OCI-LY7 (cell line): Measurements from ENCODE around the gene USP21. TPM values are rescaled to one million over a fixed set of nuclear protein-coding genes. Genes with fewer than 3 reads are reported as not detected.

Source experiments
- BruUV-seq: library from RNA; stranded (reverse); fragments of 400-500 nt; replicated peaks from 2 replicates; lab custom pipeline; 2021; lab: Mats Ljungman, UMichigan
- CTCF ChIA-PET: fragments of 300-600 bp; sonication (Branson Sonifier 250); formaldehyde crosslinking; loops from one replicate; lab custom pipeline; 2022; ENCODE audit warnings: antibody characterized with exemption; ENCODE audit not compliant: unreplicated experiment; lab: Charles Lee
- POLR2A ChIA-PET: fragments of 300-600 bp; sonication (Branson Sonifier 250); formaldehyde crosslinking; loops from one replicate; lab custom pipeline; 2022; ENCODE audit warnings: antibody characterized with exemption; lab: Charles Lee
- DNase-seq: peaks from one replicate; pipeline ENCODE4 v3.0.0-alpha.2; 2015; ENCODE audit warnings: low spot score
- H2AFZ ChIP-seq: fragments of 200-600 bp; sonication (generic), shearing (Covaris generic); 2 replicates; pipeline ENCODE4 v1.6.1; 2014; ENCODE audit warnings: mild to moderate bottlenecking, antibody characterized with exemption, low read length, moderate library complexity
- H3K27ac ChIP-seq: fragments of 200-600 bp; sonication (generic); 2 replicates; pipeline ENCODE4 v1.5.1; 2014; ENCODE audit warnings: mixed run types, low read depth, mild to moderate bottlenecking, moderate library complexity, low read length, inconsistent platforms; ENCODE audit not compliant: poor library complexity, severe bottlenecking
- H3K36me3 ChIP-seq: fragments of 200-600 bp; sonication (generic); 2 replicates; pipeline ENCODE4 v1.6.1; 2014; ENCODE audit warnings: mild to moderate bottlenecking, antibody characterized with exemption, low read length, moderate library complexity, mixed read lengths; ENCODE audit not compliant: insufficient read depth
- H3K4me1 ChIP-seq: fragments of 200-600 bp; sonication (generic); 2 replicates; pipeline ENCODE4 v1.5.1; 2014; ENCODE audit warnings: mild to moderate bottlenecking, low read length; ENCODE audit not compliant: insufficient read depth, poor library complexity, severe bottlenecking
- H3K4me2 ChIP-seq: fragments of 200-600 bp; sonication (generic); 2 replicates; pipeline ENCODE4 v1.6.1; 2014; ENCODE audit warnings: mild to moderate bottlenecking, low read length
- H3K4me3 ChIP-seq: fragments of 200-600 bp; sonication (generic); 2 replicates; pipeline ENCODE4 v1.5.1; 2014; ENCODE audit warnings: mild to moderate bottlenecking, low read depth, low read length; ENCODE audit not compliant: poor library complexity, severe bottlenecking
- H3K79me2 ChIP-seq: fragments of 200-600 bp; sonication (generic); 2 replicates; pipeline ENCODE4 v1.6.1; 2016; ENCODE audit warnings: low read depth, mild to moderate bottlenecking, low read length, moderate library complexity, mixed read lengths; ENCODE audit not compliant: insufficient read depth
- H3K9me2 ChIP-seq: fragments of 200-600 bp; sonication (generic); 2 replicates; pipeline ENCODE4 v1.6.1; 2016; ENCODE audit warnings: mild to moderate bottlenecking, low read length, mixed read lengths; ENCODE audit not compliant: insufficient read depth
- H3K9me3 ChIP-seq: fragments of 200-600 bp; sonication (generic); 2 replicates; pipeline ENCODE4 v1.6.1; 2014; ENCODE audit warnings: mild to moderate bottlenecking, mixed run types, low read length, mixed read lengths
- H4K20me1 ChIP-seq: fragments of 200-600 bp; sonication (generic); 2 replicates; pipeline ENCODE4 v1.6.1; 2014; ENCODE audit warnings: mild to moderate bottlenecking, antibody characterized with exemption, low read length, moderate library complexity, mixed read lengths; ENCODE audit not compliant: insufficient read depth
- CTCF ChIP-seq: fragments of 200-600 bp; sonication (generic); conservative IDR thresholded peaks from 2 replicates; pipeline ENCODE4 v1.5.1; 2014; ENCODE audit warnings: mild to moderate bottlenecking, antibody characterized with exemption, low read length, moderate library complexity, mixed read lengths
- EZH2phosphoT487 ChIP-seq: fragments of 200-600 bp; sonication (generic); IDR thresholded peaks from 2 replicates; pipeline ENCODE4 v1.6.1; 2018; ENCODE audit warnings: low read depth, borderline replicate concordance, mild to moderate bottlenecking, mixed run types, antibody characterized with exemption, low read length, moderate library complexity, mixed read lengths
- intact Hi-C: fragments of 100-400 bp; cut with micrococcal nuclease; formaldehyde crosslinking; loops from one replicate; pipeline ENCODE4 v1.10.0; 2022; ENCODE audit not compliant: unreplicated experiment
- total RNA-seq, 2 experiments: library from RNA; depleted of rRNA in 1 of 2; stranded (reverse); fragments of >200 nt in 1 of 2; shearing (Covaris generic) in 1 of 2; gene quantifications; 2 replicates each; pipeline ENCODE4 v1.2.3, GENCODE V29; 2014 to 2022

USP21 gene
- total RNA-seq, 2 experiments from 2014 or later, result 18.4 to 29.5 TPM

- no peak for TF ChIP-seq EZH2phosphoT487
- TF ChIP-seq CTCF, result peak; percentile 55; the same call in 1 of the 2 replicates
- BruUV-seq, result no TSS peak
- H4K20me1 ChIP-seq, result no peaks in the 10 kb centered on the region
- H3K9me3 ChIP-seq, result no peaks in the 10 kb centered on the region
- no peak overlapping the region for H3K27ac ChIP-seq
- no peaks in the 10 kb centered on the region for H3K9me2 ChIP-seq
- no peak overlapping the region for H3K4me3 ChIP-seq
- H3K4me1 ChIP-seq, result peaks cover 20% of the 10 kb centered on the region
- peaks cover under 1% of the 10 kb centered on the region; the same call in 1 of the 2 replicates for H3K79me2 ChIP-seq
- DNase-seq, result no peak
- H3K36me3 ChIP-seq, result peaks cover 60% of the 10 kb centered on the region
- intact Hi-C loops, result no loop called here
- H2AFZ ChIP-seq, result no peak overlapping the region
- ChIA-PET POLR2A (interaction anchor here (0.6 to 1.2 kb wide), 4 partner anchors 24 to 214 kb away, joined by 3 to 4 read pairs (median 3); no protein-coding TSS in a partner anchor), CTCF (no interaction called here)
- no peak overlapping the region for H3K4me2 ChIP-seq
These were observed 11.9 kb downstream of the USP21 start for GRCh38 chr1:161171191-161171590.

- Histone ChIP-seq H3K9me2 (no peaks in the 10 kb centered on the region), H3K79me2 (peaks cover 6% of the 10 kb centered on the region; the same call in 1 of the 2 replicates), H3K4me3 (no peak overlapping the region), H3K9me3 (no peaks in the 10 kb centered on the region), H4K20me1 (no peaks in the 10 kb centered on the region), H2AFZ (no peak overlapping the region), H3K36me3 (peaks cover 60% of the 10 kb centered on the region), H3K27ac (no peak overlapping the region), H3K4me2 (no peak overlapping the region), H3K4me1 (peaks cover 23% of the 10 kb centered on the region)
- CTCF ChIA-PET, result no interaction called here
- DNase-seq, result no peak
- intact Hi-C loops, result no loop called here
- TF ChIP-seq CTCF, result no peak
- POLR2A ChIA-PET, result interaction anchor here (0.6 to 1.2 kb wide), 3 partner anchors 24 to 214 kb away, joined by 3 to 4 read pairs (median 3); no protein-coding TSS in a partner anchor
- no TSS peak for BruUV-seq
These were observed 12.4 kb downstream of the USP21 start for GRCh38 chr1:161171696-161172095.

- intact Hi-C loops, result no loop called here
- H3K36me3 ChIP-seq, result peaks cover 60% of the 10 kb centered on the region
- peaks cover 9% of the 10 kb centered on the region; the same call in 1 of the 2 replicates for H3K79me2 ChIP-seq
- CTCF ChIA-PET, result no interaction called here
- DNase-seq, result no peak
- POLR2A ChIA-PET, result interaction anchor here (0.6 kb wide), 2 partner anchors 36 to 66 kb away, joined by 3 read pairs; no protein-coding TSS in a partner anchor
- H3K9me2 ChIP-seq, result no peaks in the 10 kb centered on the region
- H3K4me3 ChIP-seq, result no peak overlapping the region
- H3K9me3 ChIP-seq, result no peaks in the 10 kb centered on the region
- no peak overlapping the region for H2AFZ ChIP-seq
- no peak overlapping the region for H3K27ac ChIP-seq
- BruUV-seq, result no TSS peak
- peaks cover 19% of the 10 kb centered on the region for H3K4me1 ChIP-seq
- no peak overlapping the region for H3K4me2 ChIP-seq
- TF ChIP-seq EZH2phosphoT487 (no peak), CTCF (no peak)
- no peaks in the 10 kb centered on the region for H4K20me1 ChIP-seq
These were observed 13.0 kb downstream of the USP21 start for GRCh38 chr1:161172349-161172748.
